Activated CD4-positive, alpha-beta T cell treated with anti-CD3 and anti-CD28 coated beads for 24 hours (primary cell): ENCODE results near the gene PAQR4.
"Not testable (repeated sequence)": the region's sequence is repeated elsewhere in the genome, so short reads cannot be mapped to it uniquely, and the experiment has no call there.

Source experiments
- DNase-seq, 2 donors: peaks; one replicate each; pipeline ENCODE4 v3.0.0-alpha.2; 2020; ENCODE audit warnings: low read depth in 2 of 2

Gene PAQR4

DNA sequence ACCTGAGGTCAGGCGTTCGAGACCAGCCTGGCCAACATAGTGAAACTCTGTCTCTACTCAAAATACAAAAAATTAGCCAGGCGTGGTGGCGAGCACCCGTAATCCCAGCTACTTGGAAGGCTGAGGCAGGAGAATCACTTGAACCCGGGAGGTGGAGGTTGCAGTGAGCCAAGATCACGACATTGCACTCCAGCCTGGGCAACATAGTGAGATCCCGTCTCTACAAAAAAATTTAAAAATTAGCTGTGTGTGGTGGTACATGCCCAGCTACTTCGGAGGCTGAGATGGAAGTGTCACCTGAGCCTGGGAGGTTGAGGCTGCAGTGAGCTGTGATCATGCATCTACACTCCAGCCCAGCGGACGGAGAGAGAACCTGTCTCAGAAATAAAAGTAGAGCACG is 25.4 kb upstream of the PAQR4 start:
- DNase-seq, result not testable (repeated sequence)

DNA sequence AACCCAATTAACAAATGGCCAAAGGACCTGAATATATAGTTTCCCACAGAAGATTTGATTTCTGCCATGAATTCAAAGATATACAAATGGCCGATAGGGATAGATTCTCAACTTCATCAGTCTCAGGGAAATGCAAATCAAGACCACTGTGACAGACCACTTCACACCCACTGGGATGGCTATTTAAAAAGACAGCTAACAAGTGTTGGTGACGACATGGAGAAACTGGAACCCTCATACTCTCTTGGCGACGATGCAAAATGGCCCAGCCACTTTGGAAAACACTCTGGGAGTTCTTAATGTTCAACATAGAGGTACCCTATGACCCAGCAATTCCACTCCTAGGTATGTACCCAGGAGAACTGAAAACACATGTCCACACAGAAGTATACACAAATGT is 22.5 kb upstream of the PAQR4 start:
- no peak for DNase-seq

DNA sequence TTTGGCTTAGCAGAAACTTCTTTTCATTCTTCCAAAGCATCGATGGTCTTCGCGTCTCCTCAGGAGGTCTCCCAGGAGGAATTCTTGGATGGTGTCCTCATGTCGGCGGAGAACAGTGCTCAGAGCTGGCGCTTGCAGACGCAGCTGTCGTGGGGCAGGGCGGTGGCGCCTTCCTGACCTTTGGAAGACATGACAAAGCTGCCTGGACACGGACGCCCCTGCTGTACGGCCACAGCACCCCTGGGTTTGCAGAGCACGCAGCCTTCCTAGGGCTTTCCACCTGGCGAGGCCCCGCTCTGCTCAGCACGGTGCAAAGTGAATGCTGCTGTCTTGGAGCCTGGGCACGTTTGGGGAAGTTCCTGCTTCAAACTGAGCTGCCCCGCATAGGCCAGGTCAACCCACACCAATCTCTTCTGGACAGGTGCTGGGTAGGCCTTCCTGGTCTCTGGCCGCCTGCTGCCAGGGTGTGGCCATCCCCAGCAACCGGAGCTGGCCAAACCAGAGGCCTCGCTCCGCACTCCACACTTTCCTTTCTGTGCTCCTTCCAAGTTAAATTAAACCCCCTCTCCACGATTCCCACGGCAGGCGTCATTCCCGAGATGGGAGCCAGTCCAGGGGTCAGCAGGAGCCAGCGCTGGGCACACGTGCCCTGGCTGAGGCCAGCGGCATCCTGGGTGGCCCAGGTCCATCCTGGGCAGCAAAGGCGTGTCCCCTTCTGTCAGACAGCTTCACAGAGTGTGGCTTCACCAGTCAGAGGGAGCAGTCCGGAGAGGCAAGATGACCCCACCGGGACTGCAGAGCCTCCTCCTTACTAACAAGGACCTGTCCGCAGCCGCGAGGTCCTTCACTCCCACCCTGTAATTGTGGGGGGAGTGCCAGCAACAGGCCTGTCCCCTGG is 20.1 kb upstream of the PAQR4 start:
- no peak for DNase-seq

DNA sequence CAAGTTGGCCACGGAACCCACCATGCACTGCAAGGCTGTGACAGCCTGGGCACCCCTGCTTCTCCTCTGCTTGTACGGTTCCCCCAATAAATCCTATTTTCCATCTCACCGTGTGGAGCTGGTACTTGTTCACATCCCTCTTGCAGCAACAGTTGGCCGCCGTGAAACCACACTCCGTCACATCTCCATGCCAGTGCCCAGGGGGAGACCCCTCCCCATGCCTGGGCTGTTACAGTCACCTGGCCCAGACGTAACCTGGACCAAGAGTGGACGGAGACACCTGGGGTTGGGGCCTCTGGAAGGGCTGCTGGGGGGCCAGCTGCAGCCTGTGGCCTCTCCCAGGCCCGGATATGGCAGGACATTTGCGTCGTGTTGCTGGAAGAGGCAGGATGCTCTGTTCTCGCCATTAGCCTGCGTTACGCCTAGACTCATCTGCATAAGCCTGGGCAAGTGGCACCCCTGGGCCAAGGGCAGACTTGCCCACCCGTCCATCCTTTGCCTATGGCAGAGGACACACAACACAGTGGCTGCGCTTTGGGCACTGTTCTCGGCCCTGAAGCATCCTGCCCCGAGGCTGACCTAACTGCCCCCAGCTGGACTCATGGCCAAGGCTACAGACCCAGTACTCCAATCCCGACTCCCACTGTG is 19.3 kb upstream of the PAQR4 start:
- DNase-seq, result no peak

DNA sequence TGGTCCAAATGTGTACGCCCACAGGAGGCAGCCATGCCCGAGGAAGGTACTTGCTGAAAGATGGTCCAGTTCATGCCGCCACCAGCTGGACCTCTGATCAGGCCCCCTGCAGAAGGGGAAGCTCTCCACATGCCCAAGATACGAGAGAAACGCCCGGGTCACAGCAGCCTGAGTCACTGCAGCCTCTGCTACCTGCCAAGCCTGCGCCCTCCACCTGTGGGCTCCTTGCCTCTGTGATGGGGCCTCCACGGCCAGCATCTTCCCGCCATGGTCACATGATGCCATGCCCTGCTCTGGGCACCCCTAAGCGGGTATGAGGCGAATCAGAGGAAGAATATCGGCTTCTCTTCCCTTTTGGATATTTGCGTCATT is 18.8 kb upstream of the PAQR4 start:
- no peak for DNase-seq

DNA sequence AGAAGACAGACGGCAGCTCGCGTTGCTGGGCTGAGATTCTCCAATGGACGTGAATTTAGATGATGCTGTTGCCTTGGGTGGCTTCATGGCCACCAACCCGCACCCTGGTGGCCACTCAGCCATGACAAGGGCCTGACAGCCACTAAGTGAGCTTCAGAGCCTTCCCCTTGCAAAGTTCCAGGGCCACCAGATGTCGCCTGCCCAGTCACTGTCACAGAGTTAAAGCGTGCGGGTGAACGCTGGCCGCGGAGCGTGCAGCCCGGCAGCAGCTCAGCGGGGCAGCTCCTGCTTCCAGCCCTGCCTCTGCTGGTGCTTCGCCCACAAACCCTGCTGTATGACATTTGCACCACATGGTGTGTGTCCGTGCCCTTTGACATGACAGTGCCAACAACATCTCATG is 18.4 kb upstream of the PAQR4 start:
- DNase-seq, result no peak

DNA sequence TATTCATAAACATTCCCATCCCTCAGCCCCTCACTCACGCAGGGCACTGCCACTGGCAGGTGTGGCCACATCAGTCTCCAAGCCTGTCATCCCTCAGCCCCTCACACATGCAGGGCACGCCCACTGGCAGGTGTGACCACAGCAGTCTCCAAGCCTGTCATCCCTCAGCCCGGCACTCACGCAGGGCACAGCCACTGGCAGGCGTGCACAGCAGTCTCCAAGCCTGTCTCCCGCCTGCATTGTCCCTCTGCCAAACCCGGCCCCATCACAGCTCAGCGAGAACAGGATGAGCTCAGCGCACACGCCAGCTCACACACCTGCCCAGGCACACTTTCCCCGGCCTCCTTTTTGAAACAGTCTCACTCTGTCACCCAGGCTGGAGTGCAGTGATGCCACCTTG is 16.5 kb upstream of the PAQR4 start:
- no peak for DNase-seq

DNA sequence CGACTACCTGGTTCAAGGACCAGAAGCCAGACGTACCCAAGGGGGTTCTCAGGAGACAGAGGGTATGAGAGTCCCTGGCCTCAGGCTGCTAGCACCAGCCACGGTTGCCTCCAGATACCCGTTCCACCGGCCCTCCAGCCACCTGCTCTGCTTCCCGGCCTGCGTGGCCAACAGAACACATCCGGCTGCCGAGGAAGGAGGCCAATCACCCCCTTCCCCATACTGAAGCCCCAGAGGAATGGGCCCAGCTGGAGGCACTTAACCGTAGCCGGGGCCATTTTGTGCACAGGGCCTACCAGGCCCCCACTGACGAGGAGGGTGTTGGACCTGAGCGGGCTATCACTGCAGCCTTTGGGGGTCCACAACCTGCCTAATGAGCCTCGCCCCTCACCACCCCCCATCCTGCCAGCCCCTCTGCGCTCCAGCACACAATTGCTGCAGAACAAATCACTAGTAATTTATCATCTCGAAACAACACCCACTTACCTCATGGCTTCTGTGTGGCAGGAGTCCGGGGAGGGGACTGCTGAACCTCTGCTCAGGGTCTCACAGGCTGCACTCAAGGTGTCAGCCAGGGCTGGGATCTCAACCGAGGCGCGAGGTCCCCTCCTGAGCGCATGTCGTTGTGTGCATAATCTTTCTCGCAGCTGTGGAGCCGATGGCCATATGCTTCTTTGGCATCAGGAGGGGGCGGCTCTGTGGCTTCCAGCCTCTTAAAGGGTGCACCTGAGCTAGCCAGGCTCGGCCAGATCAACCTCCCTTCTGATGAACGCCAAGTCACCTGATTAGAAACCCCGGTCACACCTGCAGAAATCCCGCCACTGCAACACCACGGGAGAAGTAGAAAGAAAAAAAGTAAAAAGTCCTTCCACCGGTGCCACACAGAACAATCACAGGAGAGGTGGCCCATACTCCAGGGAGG is 15.2 kb upstream of the PAQR4 start:
- DNase-seq, result no peak

DNA sequence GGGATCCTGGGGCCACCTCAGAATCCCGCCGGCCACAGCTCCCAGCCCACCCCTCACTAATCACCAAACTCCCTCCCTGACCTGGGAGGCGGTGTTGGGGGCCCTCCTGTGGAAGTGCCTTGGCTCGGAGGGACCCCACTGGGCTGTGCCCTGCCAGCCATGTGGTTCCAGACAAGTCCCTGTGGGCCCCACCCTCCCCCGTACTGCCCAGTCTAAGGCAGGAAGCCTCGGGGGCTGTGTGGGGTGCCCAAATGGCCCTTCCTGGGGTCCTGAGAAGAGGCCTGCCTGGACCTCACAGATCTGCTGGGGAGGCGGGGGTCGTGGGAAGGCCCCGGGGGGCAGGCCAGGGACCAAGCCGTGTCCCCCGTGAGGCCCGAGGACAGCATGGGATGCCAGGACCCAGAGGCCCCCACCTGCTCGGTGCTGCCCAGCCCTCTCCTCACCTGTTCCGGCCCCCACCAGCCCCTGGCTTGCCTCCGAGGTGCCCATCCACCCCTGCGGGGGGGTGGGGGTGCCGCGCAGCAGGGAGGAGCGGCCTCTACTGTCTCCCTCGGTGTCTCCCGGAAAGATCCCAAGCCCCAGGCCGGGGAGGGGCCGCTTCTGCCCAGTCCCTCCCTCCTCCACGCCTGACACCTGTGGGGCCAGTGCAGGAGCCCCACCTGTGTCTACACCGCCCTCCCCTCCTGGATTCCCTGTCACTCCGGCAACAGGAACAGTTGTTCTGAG is 14.3 kb upstream of the PAQR4 start:
- DNase-seq, result no peak

DNA sequence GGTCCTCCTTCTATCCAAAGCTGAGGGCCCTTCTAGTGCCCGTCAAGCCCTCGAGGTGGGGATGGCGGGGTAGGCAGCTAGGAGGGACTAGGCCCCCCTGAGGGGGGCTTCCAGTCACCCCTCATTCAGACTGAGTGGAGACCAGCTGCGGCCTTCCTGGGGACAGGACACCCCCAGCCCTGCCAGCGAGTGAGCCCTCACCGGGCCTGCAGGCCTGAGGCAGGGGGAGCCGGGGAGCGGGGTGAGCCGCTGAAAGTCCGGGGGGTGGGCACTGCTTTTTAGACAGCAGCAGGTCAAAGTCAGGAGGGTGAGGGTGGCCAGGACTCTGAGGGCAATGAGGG is 13.7 kb upstream of the PAQR4 start:
- DNase-seq, result no peak

DNA sequence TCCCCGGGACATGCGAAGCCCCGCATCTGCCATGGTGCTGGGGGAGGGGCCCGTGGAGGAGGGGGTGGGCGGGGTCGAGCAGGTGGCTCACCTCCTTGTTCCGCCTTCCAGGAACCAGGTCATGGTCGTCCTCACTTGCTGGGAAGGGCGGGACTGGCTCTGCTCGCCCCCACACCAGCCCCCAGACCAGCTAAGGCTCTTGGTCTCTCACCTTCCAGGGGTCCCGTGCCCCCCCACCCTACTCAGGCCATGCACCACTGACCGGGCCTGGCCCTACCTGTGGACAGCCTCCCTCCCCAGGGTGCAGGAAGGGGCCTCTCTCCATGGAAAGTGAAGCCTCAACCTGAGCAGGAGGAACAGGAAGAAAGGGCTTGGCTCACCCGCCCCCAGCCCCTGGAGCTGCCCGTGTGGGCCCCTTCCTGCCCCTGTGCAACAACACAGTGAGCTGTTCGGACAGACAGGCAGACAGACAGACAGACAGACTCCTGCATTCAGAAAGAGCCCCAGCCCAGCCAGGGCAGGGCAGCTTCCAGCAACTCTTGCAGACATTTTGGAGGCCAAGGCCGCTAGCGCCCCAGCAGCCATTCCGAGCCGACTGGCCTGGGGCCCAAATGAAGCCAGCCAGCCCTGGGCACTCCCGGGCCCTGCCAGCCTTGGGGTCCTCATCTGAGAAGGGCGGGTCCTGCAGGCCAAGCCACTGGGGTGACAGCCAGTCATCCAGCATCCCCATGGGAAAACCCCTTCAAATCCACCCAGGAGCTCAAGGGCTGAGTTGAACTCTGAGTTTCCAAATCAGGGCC is 13.2 kb upstream of the PAQR4 start:
- no peak for DNase-seq

DNA sequence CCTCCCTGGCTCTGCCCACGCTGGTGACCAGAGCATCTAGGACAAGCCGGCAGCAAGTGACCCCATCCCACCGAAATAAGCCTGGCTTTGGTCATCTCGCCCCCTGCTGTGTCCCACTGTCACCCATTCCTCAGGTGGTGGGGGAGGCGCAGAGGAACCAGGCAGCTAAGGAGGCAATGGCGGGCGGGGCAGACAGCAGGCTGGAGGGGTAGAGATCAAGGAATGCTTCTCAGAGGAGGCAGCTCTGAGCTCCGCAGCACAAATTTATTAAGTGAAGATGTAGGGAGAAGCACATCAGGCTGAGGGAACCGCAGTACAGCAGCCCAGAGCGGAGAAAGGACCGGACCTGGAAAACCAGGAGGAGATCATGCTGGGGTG is 12.6 kb upstream of the PAQR4 start:
- DNase-seq, result no peak

DNA sequence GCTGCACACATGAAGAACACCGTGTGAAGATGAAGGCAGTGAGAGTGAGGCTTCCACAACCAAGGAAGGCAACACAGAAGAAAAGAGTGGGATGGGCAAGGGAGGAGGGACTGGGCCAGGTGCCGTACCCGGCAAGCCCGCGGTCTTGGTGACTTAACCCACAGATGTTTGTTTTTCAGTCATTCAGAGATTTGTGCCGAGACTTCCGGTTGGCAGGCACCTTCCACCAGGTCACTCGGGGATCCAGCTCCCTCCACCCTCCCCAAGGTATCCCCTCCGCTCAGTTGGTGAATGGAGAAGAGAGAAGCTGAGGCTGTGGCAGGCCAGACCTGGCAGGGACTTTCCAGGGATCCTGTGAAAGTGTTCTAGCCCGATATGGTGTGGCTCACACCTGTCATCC is 9.9 kb upstream of the PAQR4 start:
- no peak for DNase-seq

DNA sequence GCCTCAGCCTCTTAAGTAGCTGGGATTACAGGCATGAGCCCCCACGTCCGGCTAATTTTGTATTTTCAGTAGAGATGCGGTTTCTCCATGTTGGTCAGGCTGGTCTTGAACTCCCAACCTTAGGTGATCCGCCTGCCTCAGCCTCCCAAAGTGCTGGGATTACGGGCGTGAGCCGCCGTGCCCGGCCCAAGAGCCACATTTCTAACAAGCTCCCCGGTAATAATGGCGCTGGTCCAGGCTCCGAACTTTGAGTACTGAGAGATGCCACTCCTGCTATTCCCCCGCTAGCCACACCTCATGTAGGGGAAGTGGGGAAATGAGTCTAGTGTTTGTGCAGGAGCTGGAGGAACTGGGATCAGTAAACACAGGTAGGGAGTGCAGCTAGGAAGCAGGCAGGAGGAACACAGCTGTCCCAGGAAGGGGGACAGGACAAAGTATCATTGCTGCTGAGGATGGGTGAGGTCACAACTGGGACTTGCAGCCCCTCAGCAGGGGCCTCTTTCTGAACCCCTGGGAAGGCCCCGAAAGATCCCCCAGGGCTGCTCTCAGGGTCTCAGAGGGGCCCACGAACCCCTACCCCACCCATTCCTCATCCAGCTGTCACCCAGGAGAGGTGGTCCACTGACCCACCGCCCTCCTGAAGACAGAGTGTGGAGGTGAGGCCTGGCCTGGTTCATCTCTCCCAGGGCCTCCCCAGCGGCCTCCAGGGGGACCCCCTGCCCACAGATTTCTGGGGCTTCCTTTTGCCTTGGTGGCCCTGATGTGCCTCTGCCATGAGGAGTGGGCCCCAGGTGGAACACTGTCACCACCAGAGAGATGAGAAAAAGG is 8.8 kb upstream of the PAQR4 start:
- DNase-seq, result no peak

DNA sequence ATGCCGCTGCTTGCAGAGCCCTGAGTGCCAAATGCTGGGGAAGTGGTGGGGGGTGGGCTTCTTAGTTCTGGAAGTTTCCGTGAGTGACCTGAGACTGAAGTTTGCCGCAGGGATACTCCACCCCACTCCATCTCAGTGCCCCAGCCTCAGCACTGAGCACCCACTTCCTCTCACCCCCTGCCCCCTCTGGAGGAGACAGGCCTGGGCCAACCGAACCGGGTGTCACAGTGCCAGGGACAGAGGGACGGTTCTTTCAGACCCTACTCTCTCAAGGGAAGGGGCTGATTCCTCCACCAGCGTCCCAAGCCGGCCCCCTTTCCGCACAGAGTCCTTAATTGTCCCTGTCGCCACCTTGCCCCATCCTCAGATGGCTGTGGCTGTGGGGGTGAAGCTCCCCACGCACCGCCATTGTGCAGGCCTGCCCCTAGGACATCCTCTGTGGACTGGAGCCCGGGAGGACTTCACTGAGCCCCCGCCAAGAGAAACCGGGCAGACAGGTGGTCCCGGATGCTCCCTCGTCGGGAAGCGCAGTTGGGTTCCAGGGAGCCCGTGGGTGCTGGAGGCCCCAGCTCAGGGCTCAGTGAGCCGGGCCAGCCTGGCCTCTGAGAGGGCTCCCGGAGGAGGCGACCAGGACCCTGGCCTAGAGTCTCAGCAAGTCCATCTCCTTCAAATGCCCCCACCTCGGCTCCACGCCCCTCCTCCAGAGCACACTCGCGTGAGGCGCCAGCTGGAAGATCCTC is 6.6 kb upstream of the PAQR4 start:
- DNase-seq, result no peak

DNA sequence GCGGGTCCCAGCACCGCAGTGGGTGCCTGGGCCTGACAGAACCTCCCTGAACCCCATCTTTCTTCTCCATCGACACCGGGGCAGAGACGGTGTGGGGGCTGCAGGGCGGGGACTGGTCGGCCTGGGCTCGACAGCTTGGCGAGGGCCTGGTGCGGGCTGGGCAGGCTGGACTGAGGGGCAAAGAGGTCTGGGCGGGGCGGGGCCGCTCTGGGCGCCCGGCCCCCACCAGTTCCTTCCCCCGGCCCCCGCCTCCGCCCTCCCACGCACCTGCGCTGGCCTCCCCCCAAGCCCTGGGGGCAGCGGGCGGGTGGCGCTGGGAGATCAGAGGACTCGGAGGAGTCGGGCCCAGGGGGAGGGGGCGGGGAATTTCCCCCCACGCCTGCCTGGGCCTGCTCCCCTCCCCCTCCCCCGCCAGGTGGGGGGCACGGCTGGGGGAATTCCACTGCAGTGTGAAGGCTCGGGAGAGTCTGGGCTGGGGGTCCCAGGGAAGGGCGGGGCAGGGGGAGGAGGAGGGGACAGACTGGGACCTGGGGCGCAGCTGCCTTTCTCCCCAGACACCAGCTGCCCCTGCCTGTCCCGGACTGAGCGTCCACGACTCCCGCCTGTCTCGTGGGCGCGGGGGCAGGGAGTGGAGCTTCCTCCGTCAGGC is 6.0 kb upstream of the PAQR4 start:
- DNase-seq, result no peak

DNA sequence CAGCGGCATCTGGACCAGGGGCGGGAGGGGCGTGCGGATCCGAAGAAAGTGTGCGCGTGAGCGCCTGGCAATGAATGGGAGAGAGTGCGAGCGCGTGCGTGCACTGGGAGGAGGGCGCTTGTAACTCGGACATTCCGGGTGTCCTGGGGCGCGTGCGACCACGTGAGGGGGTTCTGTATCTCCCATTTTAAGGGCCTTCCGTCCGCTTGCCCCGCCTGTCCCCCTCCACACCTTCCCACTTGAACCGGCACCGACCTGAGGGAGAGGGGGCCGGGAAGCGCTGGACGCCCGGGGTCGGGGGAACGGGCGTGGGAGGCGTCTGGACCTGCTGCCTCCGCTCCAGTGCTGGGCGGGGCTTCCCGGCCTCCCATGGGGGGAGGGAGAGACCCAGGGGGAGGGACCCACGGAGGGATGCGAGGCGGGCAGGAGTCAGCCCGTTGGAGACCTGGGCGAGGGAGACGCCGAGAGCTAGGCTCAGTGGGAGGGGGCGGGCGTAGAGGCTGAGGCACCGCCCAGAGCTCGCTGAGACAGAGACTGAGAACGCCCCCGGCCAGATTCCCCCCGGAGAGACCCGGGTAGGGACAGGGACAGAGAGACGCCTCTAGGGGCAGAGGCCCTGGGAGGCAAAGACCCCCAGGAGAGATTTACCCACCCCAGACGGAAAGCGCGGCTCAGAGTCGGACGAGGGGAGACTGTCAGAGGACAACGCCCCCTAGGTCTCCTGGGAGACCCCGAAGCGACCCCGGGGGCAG is 5.2 kb upstream of the PAQR4 start, which contains the start of gene KREMEN2:
KREMEN2 (plus strand) TSS at position 553 of the 752 bp plus-strand sequence. CDS start 246 bp downstream, outside the sequence.
- DNase-seq, result no peak
